Testis (tissue), 3 donors: Measurements from ENCODE around the gene FAU. TPM values are rescaled to one million over a fixed set of nuclear protein-coding genes. Genes with fewer than 3 reads are reported as not detected.

ENCODE experiments used
- DNase-seq: peaks from one replicate; pipeline ENCODE4 v3.0.0-alpha.2; 2019
- H3K27ac ChIP-seq, 2 donors: fragments of 200-600 bp; sonication (generic); one replicate each; pipeline ENCODE4 v1.5.1; 2019
- H3K27me3 ChIP-seq: fragments of 200-600 bp; sonication (generic); one replicate; pipeline ENCODE4 v1.5.1; 2019
- H3K36me3 ChIP-seq: fragments of 200-600 bp; sonication (generic); one replicate; pipeline ENCODE4 v1.5.1; 2017; ENCODE audit warnings: low read depth; ENCODE audit errors: missing control alignments
- H3K4me1 ChIP-seq: fragments of 200-600 bp; sonication (generic); one replicate; pipeline ENCODE4 v1.5.1; 2019
- H3K4me3 ChIP-seq, 2 donors: fragments of 200-600 bp; sonication (generic); one replicate each; pipeline ENCODE4 v1.5.1; 2017 to 2019
- H3K9me3 ChIP-seq: fragments of 200-600 bp; sonication (generic); one replicate; pipeline ENCODE4 v1.5.1; 2017
- CTCF ChIP-seq, 3 experiments: fragments of 450-650 bp in 2 of 3; fragments of 200-600 bp in 1 of 3; sonication (generic) in 1 of 3; IDR thresholded peaks; one replicate each; pipeline ENCODE4 v1.5.1; 2016 to 2019; ENCODE audit warnings: antibody characterized with exemption in 3 of 3, mild to moderate bottlenecking in 2 of 3, moderate library complexity in 1 of 3
- POLR2A ChIP-seq: fragments of 450-650 bp; IDR thresholded peaks from one replicate; pipeline ENCODE4 v1.6.1; 2017; ENCODE audit warnings: antibody characterized with exemption, mild to moderate bottlenecking, moderate library complexity
- WGBS, 2 donors: methylation state at CpG; one replicate each; pipeline ENCODE4 v1.1.5; 2018; 5-methylcytosine and 5-hydroxymethylcytosine counted together
- intact Hi-C: fragments of 100-400 bp; cut with DNase I; formaldehyde crosslinking; loops from one replicate; pipeline ENCODE4 v1.15.1; 2023; ENCODE audit warnings: low total_unique reads
- polyA plus RNA-seq: library from polyadenylated mRNA; stranded (reverse); fragments of 350-450 nt; fragmentation: Illumina TruSeq; extraction: RNeasy Lipid Tissue Mini Kit (QIAGEN cat#74804); gene quantifications from one replicate; pipeline ENCODE4 v1.2.3, GENCODE V29; 2014; ENCODE audit warnings: low read depth, low replicate concordance; ENCODE audit not compliant: insufficient read depth
- total RNA-seq, 2 donors: library from RNA; depleted of rRNA; stranded (reverse); fragments of >200 nt; gene quantifications; one replicate each; pipeline ENCODE4 v1.2.3, GENCODE V29; 2016

Gene FAU
- total and polyA plus RNA-seq, 3 donors from 2014 or later: 441 to 761 (median 583) TPM

- Histone ChIP-seq H3K9me3 (no peaks in the 10 kb centered on the region), H3K4me1 (peaks cover 22% of the 10 kb centered on the region), H3K27ac (peak within 1 kb of the TSS; percentile 27 to 82), H3K27me3 (no peaks in the 10 kb centered on the region), H3K4me3 (peak within 1 kb of the TSS; percentile 81 to 84), H3K36me3 (no peaks in the 10 kb centered on the region)
- intact Hi-C loops: loop anchor here (10.0 kb wide), 1 partner anchor 103 kb away; the partner anchor contains the start of gene ARL2
- WGBS, 2 donors: 0 to 2% methylated on average over 29 to 69 of the region's 89 CpGs
- peak; percentile 100 for DNase-seq
- TF ChIP-seq CTCF (IDR thresholded peaks at IDR 0.05) (peak; percentile 98 to 99 (median 99)), POLR2A (no peak)
These were observed 4.5 kb downstream of the FAU start, which contains the start of gene ZNHIT2 for GRCh38 chr11:65117206-65118096. ZNHIT2 (minus strand) TSS chr11:65117701; CDS start chr11:65117653, 48 bp downstream.

- Histone ChIP-seq H3K4me3 (peak overlapping the region; percentile 81 to 84), H3K27ac (peak overlapping the region; percentile 27 to 82), H3K27me3 (no peaks in the 10 kb centered on the region), H3K4me1 (peaks cover 28% of the 10 kb centered on the region), H3K9me3 (no peaks in the 10 kb centered on the region), H3K36me3 (no peaks in the 10 kb centered on the region)
- peak; percentile 38 for DNase-seq
- TF ChIP-seq POLR2A: no peak
- no peak for TF ChIP-seq CTCF (IDR thresholded peaks at IDR 0.05)
- 19 to 74% methylated on average over 7 to 59 of the region's 68 CpGs for WGBS, 2 donors
- intact Hi-C loops: loop anchor here (10.0 kb wide), 1 partner anchor 102 kb away; the partner anchor contains the start of gene ARL2
These were observed 5.3 kb downstream of the FAU start for GRCh38 chr11:65116370-65117205.

- WGBS, 2 donors: 60 to 75% methylated on average over 4 to 21 of the region's 21 CpGs
- no peak for DNase-seq
- no peak overlapping the region for H3K27ac ChIP-seq
- H3K36me3 ChIP-seq: no peaks in the 10 kb centered on the region
- no peak for TF ChIP-seq POLR2A
- TF ChIP-seq CTCF (IDR thresholded peaks at IDR 0.05): no peak
- peaks cover 22% of the 10 kb centered on the region for H3K4me1 ChIP-seq
- H3K27me3 ChIP-seq: no peaks in the 10 kb centered on the region
- no peaks in the 10 kb centered on the region for H3K9me3 ChIP-seq
- no peak overlapping the region for H3K4me3 ChIP-seq
- intact Hi-C loops: loop anchor here (10.0 kb wide), 1 partner anchor 101 kb away; the partner anchor contains the start of gene ARL2
These were observed 6.4 kb downstream of the FAU start for GRCh38 chr11:65115361-65116082.

GRCh38 chr11:65114538-65115171, 7.3 kb downstream of the FAU start:
- H3K27me3 ChIP-seq: no peaks in the 10 kb centered on the region
- no peaks in the 10 kb centered on the region for H3K9me3 ChIP-seq
- intact Hi-C loops: loop anchor here (10.0 kb wide), 1 partner anchor 100 kb away; the partner anchor contains the start of gene ARL2
- 89 to 90% methylated on average over 5 to 11 of the region's 11 CpGs for WGBS, 2 donors
- H3K4me3 ChIP-seq: no peak overlapping the region
- H3K27ac ChIP-seq: no peak overlapping the region
- TF ChIP-seq CTCF (IDR thresholded peaks at IDR 0.05) (no peak), POLR2A (no peak)
- H3K36me3 ChIP-seq: no peaks in the 10 kb centered on the region
- H3K4me1 ChIP-seq: peaks cover 21% of the 10 kb centered on the region
- no peak for DNase-seq
